ENCODE data around the gene SLC25A51.
"Not testable (repeated sequence)": the region's sequence is repeated elsewhere in the genome, so short reads cannot be mapped to it uniquely, and the experiment has no call there.

DNA sequence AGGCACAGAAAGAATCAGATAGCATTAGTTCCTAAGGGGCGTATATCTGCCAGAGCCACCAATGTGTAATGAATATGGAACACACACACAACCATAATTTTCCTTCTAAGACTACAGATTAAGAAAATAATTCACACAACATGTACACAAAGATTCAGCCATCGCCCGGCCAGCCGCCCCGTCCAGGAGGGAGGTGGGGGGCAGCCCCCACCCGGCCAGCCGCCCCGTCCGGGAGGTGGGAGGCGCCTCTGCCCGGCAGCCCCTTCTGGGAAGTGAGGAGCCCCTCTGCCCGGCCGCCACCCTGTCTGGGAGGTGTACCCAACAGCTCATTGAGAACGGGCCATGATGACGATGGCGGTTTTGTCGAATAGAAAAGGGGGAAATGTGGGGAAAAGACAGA lies 12.9 kb downstream of the SLC25A51 start:
- TF ChIP-seq, protein P1, sequence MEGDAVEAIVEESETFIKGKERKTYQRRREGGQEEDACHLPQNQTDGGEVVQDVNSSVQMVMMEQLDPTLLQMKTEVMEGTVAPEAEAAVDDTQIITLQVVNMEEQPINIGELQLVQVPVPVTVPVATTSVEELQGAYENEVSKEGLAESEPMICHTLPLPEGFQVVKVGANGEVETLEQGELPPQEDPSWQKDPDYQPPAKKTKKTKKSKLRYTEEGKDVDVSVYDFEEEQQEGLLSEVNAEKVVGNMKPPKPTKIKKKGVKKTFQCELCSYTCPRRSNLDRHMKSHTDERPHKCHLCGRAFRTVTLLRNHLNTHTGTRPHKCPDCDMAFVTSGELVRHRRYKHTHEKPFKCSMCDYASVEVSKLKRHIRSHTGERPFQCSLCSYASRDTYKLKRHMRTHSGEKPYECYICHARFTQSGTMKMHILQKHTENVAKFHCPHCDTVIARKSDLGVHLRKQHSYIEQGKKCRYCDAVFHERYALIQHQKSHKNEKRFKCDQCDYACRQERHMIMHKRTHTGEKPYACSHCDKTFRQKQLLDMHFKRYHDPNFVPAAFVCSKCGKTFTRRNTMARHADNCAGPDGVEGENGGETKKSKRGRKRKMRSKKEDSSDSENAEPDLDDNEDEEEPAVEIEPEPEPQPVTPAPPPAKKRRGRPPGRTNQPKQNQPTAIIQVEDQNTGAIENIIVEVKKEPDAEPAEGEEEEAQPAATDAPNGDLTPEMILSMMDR (conservative IDR thresholded peaks at IDR 0.05; ENCODE audit: low read length): not testable (repeated sequence)
- not testable (repeated sequence) for TF ChIP-seq EZH2phosphoT487 (IDR thresholded peaks at IDR 0.05; ENCODE audit: borderline replicate concordance)

Data from Loucy (cell line).